HG02759 (cell line): Measurements from ENCODE around the gene KCNQ1.

ENCODE experiments used
- ATAC-seq: cut with Tn5 transposase; IDR thresholded peaks from one replicate; pipeline ENCODE4 v1.9.1; 2021; ENCODE audit warnings: mild to moderate bottlenecking, moderate library complexity; ENCODE audit not compliant: unreplicated experiment

KCNQ1 gene

DNA sequence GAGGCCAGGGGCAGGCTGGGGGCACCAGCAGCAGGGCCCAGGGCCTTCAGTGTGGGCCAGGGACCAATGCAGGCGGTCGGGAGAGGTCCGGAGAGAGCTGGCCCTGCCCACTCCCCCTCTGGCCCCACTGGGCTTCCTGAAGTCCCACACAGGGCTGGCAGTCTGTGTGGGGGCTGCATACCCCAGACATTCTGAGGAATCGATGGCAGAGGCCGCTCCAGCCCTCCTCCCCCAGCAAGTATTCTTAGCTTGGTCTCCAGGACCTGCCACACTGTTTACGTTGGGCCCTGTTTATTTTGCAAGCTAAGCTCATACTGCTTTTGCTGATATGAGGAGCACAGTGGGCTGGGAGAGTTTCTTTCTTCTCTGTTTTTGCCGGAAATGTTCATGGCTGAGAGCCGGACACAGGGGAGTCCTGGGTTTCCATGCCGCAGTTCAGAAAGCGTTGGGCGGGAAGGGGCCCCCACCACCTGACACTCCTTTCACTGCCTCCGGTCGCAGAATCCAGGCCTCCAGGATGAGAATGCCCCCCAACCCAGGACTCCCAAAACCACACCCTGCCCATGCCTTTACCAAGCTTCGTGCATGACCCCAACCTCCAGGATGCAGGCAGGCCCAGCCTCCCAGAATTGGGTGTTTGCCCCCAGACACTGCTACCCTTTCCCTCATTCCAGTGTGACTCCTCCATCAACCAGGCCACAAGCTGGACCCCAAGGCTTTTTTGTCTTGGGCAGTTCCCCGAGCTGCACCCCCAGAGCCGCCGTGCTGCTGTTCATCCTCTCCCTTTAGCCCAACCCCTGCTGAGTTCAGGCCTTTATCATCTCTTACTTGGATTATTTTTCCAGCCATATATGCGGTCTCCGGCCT lies 336.8 kb downstream of the KCNQ1 start:
- ATAC-seq = no peak

DNA sequence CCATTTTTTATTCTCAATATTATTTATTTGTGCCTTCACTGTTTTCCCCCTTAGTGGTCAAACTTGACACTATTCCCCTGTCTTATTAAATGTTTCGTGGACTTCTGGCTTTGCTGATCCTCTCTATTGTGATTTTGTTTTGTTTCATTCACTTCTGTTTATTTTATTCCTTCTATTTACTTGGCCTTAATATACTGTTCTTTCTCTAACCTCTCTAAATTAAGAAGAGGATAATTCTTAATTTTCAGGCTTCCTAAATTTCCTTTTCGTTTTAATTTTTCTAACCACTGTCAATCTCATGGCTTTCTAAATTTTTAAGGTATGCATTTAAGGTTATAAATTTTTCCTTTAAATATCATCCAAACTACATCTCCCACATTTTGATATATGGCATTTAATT lies 338.0 kb downstream of the KCNQ1 start:
- ATAC-seq = no peak

DNA sequence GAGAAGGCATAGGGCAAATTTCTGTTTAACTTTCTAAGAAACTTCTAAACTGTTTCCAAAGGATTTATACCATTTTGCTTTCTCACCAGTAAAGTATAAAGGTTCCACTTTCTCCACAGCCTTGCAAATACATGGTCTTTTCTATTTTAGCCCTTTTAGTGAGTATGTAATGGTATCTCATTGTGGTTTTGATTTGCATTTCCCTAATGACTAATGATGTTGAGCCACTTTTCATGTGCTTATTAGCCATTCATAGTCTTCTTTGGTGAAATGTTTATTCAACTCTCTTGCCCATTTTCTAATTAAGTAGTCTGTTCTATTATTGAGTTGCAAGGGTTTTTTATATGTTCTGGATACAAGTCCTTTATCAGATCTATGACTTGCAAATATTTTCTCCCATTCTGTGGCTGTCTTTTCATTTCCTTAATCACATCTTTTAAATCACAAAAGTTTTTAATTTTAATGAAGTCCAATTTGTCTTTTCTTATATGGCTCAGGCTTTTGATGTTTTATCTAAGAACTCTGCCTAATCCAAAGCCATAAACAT lies 338.8 kb downstream of the KCNQ1 start:
- ATAC-seq = no peak

DNA sequence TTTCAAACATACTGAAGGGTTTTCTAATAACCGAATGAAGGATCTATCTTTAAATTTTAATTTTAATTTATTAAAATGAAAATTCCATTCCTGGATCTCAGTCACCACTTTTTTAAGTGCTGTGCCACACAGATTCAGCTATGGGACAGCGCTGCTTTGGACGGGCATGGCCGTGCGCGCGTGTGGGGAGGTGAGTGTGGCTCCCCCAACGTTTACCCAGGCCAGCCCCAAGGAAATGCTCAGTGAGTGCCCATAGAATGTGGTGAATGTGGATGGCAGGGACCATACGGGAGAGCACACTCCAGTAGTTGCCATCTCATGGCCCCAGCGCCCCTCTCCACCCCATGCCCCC lies 343.0 kb downstream of the KCNQ1 start:
- ATAC-seq = no peak

DNA sequence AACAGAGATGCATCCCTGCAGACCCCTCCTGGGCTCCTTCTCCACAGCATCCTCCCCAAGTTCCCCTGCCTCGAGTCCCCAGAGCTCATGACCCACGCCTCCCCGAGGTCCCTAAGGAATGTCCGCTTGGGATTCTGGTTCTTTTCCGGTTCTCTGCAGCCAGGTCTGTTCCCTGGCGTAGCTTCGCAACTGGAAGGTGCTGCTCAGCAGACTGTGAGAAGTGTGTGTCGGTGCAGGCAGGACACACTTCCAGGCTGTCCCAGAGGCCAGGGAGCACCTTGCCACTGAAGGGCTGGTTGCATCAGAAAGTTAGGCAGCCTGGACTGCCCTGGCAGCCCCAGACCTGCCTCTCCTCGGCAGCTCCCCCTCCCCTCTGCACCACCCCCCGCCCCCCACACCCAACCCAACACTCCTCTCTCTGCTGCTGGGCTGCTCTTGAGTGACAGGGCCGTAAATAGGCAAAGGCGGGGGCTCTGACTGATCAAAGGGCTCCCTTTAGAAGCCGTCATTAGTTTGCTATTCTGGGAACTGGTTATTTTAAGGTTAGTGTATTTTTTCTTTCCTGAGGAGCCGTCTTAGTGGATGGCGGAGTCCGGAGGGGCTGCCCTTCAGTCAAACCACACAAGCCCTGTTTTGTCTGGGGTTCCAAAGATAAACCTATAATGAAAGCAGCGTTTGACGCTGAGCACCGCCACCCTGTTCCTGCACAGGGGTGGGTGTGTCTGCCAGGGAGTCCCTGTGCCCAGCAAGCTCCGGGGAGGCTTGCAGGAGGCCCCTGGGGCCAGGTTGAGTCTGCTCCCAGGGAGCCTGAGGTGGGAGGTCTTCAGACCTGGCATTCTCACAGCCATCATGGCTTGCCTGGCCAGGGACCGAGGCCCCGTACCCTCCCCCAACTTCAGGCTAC lies 343.6 kb downstream of the KCNQ1 start:
- no peak for ATAC-seq

DNA sequence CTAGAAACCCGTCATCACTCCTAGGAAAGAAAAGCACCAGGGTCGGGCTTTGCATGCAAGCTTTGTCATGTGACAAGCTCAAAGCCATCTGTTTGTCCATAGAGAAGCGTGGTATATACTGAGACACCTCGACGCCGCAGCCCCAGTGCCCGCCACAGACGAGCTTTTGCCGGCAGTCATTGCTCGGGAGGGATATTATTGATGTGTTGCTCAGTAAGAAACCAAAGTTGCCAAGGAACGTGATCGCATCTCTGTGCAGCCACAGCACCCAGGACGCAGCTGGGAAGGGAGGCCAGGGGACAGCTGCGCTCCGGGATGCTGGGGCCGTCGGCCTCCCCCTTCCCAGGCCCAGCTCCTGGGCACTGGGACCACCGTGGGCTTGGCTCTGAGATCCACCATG lies 344.5 kb downstream of the KCNQ1 start:
- ATAC-seq = no peak

DNA sequence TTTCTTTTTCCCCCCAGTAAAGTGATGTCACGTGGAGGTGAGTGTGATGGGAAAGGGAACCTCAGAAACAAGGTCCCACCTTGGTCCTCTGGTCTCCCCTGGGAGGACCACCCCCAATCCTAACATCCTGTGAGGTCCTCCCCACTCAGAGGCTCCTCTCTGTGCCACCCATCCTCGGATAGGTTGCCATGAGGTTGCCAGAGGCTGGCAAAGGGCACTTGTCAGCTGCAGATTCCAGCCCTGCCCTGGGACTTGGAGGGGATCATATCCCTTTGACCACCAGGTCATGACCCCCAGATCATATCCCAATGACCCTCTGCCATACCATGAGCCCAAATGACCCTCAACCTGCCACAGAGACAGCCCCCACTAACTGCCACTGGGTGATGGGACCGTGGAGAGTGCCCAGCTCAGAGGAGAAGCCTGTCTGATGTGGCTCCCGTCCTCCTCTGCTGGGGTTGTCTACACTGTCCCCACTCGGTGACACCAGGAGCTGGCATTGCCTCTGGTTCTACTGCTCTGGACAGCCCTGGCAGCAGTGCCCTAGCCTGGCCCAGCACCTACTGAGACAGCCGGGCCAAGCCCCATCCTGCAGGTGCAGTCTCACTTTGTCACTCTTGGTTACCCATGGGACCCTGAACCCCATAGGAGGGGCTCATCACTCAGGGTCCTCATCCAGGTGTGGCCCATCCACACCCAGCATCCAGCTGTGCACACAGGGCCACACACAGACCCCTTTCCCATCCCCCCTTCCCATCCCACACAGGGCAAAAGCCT lies 345.2 kb downstream of the KCNQ1 start:
- ATAC-seq = no peak

DNA sequence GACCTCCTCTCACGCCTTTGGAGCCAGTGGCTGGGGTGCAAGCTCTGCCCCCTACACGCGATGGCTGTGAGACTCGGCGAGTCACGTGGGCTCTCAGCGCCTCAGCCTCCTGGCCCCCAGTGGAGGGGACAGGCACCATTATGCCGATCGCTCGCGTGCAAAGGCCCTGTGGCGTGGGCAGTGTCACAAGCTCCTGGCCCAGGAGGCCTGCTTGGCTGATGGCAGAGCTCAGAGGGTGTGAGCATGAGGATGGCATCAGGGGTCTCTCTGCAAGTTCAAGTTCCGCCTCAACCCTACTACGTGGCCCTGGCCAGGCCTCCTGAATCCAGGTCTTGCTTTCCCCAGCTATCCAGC lies 345.7 kb downstream of the KCNQ1 start:
- no peak for ATAC-seq

DNA sequence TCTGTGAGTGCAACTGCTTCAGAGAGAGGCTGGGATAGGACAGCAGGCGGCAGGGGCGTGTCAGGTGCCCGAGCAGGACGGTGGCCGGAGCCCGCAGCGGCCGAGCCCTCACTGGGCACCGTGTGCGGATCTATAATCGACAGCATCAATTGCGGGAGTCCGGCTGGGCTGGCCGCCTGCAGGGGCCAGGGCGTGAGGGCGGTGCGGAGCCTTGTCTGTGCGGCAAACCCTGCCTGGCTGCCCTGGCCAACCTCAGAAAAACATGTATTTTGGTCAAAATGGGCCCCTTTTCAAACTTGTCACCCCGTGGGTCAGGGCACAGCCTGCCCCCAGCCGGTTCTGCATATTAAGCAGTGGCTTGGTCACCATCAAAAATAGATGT lies 346.3 kb downstream of the KCNQ1 start:
- no peak for ATAC-seq

DNA sequence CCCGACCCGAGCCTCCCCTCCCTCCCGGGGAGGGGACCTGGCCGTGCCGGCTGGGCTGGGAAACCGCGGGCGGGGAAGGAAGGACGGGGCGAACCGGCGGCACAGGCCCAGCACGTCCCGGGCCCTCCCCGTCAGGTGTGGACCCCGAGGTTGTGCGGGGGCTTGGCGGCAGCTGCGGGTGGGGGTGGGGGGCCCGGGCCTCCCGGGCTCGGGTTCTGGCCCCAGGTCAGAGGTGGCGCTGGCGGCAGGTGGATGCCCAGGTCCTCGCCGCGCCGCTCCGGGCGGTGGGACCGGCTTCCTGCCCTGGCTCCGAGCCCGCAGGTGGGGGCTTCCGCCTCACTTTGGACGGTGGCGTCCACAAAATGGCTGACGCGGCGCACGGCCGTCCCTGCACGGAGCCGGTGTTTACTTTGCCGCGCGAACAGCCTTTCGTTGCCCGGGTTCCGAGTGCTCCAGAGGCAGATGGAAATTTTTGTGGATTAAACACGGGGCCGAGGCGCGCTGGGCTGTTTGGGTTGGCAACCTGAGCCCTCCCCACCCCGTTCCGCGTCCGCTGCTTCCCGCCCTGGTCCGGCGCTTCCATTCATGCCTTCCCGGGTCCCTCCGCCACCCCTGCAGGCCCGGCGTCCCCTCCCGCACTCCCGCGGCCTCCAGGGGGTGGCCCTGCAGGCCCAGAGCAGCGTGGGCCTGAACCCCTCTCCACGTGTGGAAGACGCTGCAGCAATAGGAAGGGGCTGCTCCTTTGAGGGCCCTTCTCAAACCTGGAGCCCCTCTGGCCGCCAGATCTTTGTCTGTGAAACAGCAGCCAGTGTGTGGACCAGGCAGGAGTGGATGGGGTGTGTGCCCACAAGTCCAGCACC lies 346.9 kb downstream of the KCNQ1 start:
- no peak for ATAC-seq

DNA sequence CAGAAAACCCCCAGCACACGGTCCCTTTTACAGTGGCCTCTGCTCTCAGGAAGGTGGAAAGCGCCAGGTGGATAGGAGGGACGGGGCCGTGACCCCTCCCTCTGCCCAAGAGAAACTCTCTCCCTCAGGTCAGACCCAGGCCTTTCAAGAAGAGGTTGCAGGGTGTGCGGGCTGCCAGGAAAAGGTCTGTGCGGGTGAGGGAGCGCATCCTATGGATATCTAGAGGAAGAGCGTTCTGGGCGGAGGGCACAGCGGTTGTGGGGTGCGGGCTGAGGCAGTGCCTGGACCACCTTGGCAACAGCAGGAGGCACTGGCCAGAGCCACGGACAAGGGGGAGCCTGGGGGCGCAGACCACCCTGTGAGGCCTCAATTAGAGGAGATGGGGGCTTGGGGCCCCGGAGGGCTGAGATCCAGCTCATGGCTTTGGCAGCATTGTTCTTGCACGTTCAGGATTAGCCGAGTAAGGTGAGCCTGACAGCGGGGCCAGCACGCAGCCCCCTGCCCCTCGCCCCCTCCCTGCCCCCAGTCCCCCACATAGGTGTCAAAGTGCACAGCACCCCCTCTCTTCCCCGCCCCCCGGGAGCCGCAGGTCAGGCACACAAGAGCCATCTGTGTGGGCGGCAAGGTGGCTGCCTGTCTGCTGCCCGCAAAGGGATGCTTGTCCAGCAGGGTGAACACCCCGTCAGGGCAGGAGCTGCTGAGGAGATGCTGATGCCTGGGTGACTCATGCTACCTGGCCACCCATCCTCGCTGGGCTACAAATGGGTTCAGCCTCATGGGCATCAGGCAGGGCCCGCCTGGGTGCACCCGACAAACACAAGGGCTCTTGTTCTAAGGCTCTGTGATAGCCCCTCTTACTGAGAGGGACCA lies 347.8 kb downstream of the KCNQ1 start:
- no peak for ATAC-seq

DNA sequence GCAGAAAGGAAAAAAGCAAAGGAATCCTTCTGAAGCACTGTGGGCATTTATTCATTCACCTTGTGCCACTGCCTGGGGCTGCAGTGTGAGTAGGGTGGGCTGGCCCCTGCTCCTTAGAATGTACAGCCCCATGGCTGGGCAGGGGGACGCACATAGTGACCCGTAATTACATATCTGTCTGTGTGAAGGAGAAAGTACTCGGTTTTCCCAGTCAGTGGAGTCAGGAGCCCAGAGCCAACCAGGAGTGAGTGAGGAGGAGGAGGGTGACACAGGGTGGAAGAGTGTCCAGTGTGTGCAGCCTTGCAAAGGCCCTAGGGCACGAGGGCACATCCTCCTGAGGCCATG lies 348.9 kb downstream of the KCNQ1 start:
- ATAC-seq = no peak

DNA sequence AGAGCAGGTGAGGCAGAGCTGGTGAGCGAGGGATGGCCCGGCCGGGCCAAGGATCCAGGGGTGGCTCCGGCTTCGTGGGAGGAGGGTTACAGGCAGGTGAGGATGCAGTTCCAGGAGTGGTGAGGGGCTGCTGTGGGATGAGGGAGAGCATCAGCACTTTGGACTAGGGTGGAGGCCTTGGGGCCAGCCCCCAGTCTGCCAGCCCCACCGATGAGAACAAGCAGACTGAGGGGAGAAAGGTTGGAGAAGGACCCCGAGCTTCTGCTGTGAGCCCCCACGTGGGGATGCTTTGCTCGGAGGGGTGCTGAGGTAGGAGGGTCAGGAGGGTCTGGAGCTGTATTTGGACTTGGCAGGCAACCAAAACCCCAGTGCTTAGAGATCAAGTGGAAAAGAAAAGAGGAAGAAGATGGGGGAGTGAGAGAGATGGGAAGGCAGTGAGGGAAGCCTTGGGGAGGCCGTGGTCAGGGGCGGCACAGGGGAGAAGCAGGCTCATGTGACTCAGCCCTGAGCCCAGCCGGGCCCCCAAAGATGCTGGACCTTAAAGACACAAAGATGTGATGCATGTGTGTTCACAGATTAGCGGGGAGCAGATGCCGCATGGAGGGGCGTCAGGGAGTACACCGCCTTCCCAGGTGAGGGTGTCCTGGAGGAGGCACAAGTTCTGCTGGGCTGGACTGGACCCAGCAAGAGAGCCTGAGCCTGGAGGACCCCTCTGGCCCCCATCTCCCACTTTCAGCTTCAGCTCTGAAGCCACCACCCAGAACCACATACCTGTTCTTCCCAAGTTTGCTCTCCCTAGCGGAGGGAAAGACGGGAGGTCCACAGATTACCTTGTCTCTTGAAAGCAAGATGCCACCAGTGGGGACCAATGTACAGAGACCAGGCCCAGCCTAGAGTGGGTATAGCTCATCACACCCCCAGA lies 349.5 kb downstream of the KCNQ1 start:
- no peak for ATAC-seq

DNA sequence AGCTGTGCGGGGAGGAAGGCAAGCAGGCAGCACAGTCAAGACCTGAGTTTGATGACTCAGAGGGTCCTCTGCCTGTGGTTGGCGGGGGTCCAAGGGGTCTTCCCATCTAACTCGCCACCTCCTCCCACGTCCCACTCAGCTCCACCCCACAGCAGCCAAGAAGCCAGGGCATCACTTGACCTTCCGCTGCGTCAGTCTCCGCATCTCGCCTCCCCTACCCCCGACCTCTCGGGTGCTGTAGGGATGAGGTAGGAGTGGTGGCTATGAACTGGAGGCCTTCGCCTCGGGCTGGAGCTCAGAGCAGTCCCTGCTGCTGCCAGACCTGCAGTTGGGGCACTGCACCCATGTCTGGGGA lies 350.1 kb downstream of the KCNQ1 start:
- ATAC-seq = no peak

DNA sequence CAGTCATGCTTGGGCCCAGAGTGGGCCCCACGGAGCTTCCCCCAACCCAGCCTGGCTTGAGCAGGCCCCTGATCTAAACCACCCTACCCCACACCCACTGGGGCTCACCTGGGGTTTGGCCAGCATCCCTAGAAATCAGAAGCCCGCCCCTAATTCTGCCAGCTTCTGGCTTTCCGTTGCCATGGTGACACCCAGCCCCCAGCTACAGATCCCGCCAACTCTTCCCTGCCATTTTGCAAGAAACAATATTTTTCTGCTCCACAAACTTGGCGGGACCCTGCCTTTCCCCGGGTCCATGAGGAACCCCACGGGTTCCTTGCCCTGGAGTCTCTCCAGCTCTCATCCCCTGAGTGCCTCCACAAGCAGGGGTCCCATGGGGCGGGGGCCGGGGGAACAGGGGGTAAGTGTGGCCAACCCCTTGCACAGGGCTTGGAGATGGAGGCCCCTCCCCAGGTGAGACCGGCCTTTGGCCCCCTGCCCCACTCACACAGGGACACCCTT lies 350.7 kb downstream of the KCNQ1 start:
- ATAC-seq = no peak

DNA sequence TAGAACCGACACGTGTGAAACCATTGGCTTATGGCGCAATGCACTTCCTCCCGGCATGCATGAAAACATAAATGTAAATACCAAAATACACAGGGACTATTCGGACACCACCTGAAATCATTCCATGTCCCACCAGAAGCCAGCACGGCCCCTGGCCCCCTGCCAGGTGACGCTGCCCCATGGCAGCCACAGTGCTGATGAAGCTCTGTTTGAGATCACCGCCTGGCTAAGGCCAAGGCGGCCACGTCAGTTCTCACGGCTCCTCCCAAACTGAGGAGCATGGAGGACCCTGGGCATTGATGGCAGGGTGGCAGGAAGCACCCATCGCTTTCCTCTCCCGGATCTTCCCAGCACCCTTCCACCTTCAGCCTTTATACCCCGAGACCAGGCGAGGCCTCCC lies 351.3 kb downstream of the KCNQ1 start:
- ATAC-seq = no peak

DNA sequence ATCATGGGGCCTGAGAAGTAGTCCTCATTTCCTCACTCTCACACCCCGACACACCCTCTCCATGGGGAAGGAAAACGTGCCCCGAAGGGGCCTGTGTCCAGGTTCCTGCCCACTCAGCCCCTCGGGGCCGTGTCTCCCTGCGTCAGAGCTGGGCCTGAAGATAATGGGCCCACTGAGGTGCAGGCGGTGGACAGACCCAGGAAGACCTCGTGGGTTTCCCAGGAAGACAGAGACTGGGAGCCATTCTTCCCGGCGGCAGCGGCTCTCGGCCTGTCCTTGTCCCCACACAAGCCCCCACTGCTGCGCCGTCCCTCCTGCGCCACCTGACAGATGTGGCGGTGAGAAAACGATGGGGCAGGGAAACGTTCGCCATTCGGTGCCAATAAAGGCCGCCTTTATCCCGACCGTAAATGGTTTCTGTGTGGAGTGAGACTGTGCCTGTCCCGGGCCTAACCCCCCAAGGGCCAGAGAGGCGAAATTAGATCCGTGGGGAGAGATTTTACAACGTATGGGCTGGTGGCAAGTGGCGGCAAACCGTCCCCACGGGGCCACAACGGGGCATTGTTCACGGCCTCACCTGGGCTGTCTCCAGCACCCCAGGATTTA lies 351.8 kb downstream of the KCNQ1 start:
- no peak for ATAC-seq
